Colon (tissue), 2 donors: ENCODE data around the gene DENND4A.

Source experiments
- FAIRE-seq: peaks from 2 replicates; lab custom pipeline; 2012; peaks lifted over from hg19 to GRCh38; lab: Jason Lieb, UNC
- donor health status: control.
- donor health status: control.

The DENND4A gene

GRCh38 chr15:65666257-65666656, 125.8 kb downstream of the DENND4A start:
- FAIRE-seq, result no peak

- no peak for FAIRE-seq
Observed at GRCh38 chr15:65663521-65663920, 128.6 kb downstream of the DENND4A start.

GRCh38 chr15:65660927-65661326, 131.2 kb downstream of the DENND4A start:
- no peak for FAIRE-seq

GRCh38 chr15:65659502-65660052, 132.5 kb downstream of the DENND4A start:
- no peak for FAIRE-seq

GRCh38 chr15:65655457-65655856, 136.6 kb downstream of the DENND4A start:
- FAIRE-seq, result no peak

GRCh38 chr15:65655026-65655425, 137.1 kb downstream of the DENND4A start:
- FAIRE-seq, result no peak

- no peak for FAIRE-seq
Observed at GRCh38 chr15:65653801-65654521, 138.1 kb downstream of the DENND4A start.

- no peak for FAIRE-seq
Observed at GRCh38 chr15:65653341-65653740, 138.8 kb downstream of the DENND4A start.

- FAIRE-seq, result no peak
Observed at GRCh38 chr15:65651831-65652749, 140.0 kb downstream of the DENND4A start.

GRCh38 chr15:65651042-65651322, 141.1 kb downstream of the DENND4A start:
- FAIRE-seq, result no peak

- no peak for FAIRE-seq
Observed at GRCh38 chr15:65650312-65651041, 141.6 kb downstream of the DENND4A start.

GRCh38 chr15:65646486-65646885, 145.6 kb downstream of the DENND4A start:
- FAIRE-seq, result no peak

- FAIRE-seq, result no peak
Observed at GRCh38 chr15:65645392-65645791, 146.7 kb downstream of the DENND4A start.

GRCh38 chr15:65644282-65644681, 147.8 kb downstream of the DENND4A start:
- FAIRE-seq, result no peak

- no peak for FAIRE-seq
Observed at GRCh38 chr15:65642594-65642993, 149.5 kb downstream of the DENND4A start.

GRCh38 chr15:65641768-65642475, 150.2 kb downstream of the DENND4A start:
- FAIRE-seq, result no peak

GRCh38 chr15:65639509-65639908, 152.6 kb downstream of the DENND4A start:
- FAIRE-seq, result no peak

GRCh38 chr15:65638681-65639089, 153.4 kb downstream of the DENND4A start:
- no peak for FAIRE-seq

- FAIRE-seq, result no peak
Observed at GRCh38 chr15:65638109-65638508, 154.0 kb downstream of the DENND4A start.

- FAIRE-seq, result no peak
Observed at GRCh38 chr15:65634356-65634755, 157.7 kb downstream of the DENND4A start.

GRCh38 chr15:65633752-65634151, 158.3 kb downstream of the DENND4A start:
- no peak for FAIRE-seq
